IgD-negative memory B cell (primary cell): ENCODE measurements around the gene GNPDA1. TPM values are rescaled to one million over a fixed set of nuclear protein-coding genes. Genes with fewer than 3 reads are reported as not detected.

ENCODE experiments used
- H3K27ac Mint-ChIP-seq, 3 donors: one replicate each; pipeline ENCODE4 v1.8.0; 2020 to 2022; ENCODE audit warnings: mild to moderate bottlenecking in 3 of 3, mixed read lengths in 3 of 3, moderate library complexity in 1 of 3
- H3K27me3 Mint-ChIP-seq: one replicate; pipeline ENCODE4 v1.8.0; 2021; ENCODE audit warnings: mixed read lengths
- H3K36me3 Mint-ChIP-seq: one replicate; pipeline ENCODE4 v1.8.0; 2020; ENCODE audit warnings: mild to moderate bottlenecking, mixed read lengths
- H3K4me1 Mint-ChIP-seq, 3 donors: one replicate each; pipeline ENCODE4 v1.8.0; 2020 to 2022; ENCODE audit warnings: mixed read lengths in 3 of 3, mild to moderate bottlenecking in 1 of 3
- H3K4me3 Mint-ChIP-seq, 4 donors: one replicate each; pipeline ENCODE4 v1.8.0; 2020 to 2022; ENCODE audit warnings: mild to moderate bottlenecking in 4 of 4, mixed read lengths in 4 of 4, moderate library complexity in 3 of 4
- H3K9me3 Mint-ChIP-seq, 3 donors: one replicate each; pipeline ENCODE4 v1.8.0; 2020 to 2021; ENCODE audit warnings: mixed read lengths in 3 of 3, mild to moderate bottlenecking in 1 of 3
- polyA plus RNA-seq: library from polyadenylated mRNA; unstranded; fragments of 300-500 nt; fragmentation: Illumina TruSeq; gene quantifications from one replicate; pipeline ENCODE4 v1.2.3, GENCODE V29; 2021

GNPDA1 gene
- polyA plus RNA-seq, 1 donor from 2014 or later, result 15.9 TPM

DNA sequence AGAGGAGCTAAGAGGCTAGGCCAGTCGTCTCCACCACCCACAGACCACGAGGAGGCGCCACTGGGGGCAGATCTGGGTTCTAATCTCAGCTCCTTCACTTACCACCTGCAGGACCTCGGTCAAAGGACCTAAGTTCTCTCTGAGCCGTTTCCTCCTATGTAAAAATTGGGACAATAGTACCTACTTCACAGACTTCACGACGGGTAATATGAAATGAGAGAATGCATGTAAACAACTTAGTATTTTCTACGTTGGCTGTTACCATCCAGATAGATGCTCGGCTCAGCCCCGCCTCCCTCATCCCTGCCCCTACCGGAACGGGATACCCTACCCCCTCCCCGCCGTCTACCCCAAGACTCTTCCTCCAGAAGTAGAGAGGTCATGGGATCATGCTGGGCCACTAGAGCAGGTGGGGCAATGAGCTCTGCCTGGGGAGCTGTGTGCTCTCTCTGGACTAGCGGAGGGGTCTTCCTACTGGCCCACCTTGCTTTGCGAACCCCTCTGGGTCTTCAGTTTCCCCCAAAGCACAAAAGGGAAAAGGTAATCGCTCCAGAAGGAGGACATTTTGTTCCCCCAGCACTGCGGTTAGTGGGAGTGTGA, 541 bp downstream of the GNPDA1 start:
- Mint-ChIP-seq H3K4me3 (peak overlapping the region; percentile 73 to 91 (median 86)), H3K9me3 (no peaks in the 10 kb centered on the region), H3K27me3 (no peaks in the 10 kb centered on the region), H3K27ac (peak overlapping the region in 2 of 3 donors; percentile 47 to 59), H3K36me3 (peaks cover 7% of the 10 kb centered on the region), H3K4me1 (peaks cover 7 to 28% (median 16%) of the 10 kb centered on the region in 3 donors)

GRCh38 chr5:142011572-142012185, 1.1 kb downstream of the GNPDA1 start:
- H3K27ac Mint-ChIP-seq, result peak overlapping the region in 2 of 3 donors; percentile 47 to 59
- H3K36me3 Mint-ChIP-seq, result peaks cover 7% of the 10 kb centered on the region
- H3K4me3 Mint-ChIP-seq, result peak overlapping the region; percentile 73 to 91 (median 86)
- H3K9me3 Mint-ChIP-seq, result no peaks in the 10 kb centered on the region
- no peaks in the 10 kb centered on the region for H3K27me3 Mint-ChIP-seq
- peaks cover 7 to 32% (median 21%) of the 10 kb centered on the region in 3 donors for H3K4me1 Mint-ChIP-seq

GRCh38 chr5:142009886-142010285, 2.9 kb downstream of the GNPDA1 start:
- H3K4me3 Mint-ChIP-seq, result no peak overlapping the region
- no peak overlapping the region for H3K27ac Mint-ChIP-seq
- peaks cover 7% of the 10 kb centered on the region for H3K36me3 Mint-ChIP-seq
- H3K4me1 Mint-ChIP-seq, result peaks cover 3 to 20% (median 15%) of the 10 kb centered on the region in 3 donors
- no peaks in the 10 kb centered on the region for H3K27me3 Mint-ChIP-seq
- H3K9me3 Mint-ChIP-seq, result no peaks in the 10 kb centered on the region

GRCh38 chr5:142008813-142009212, 4.0 kb downstream of the GNPDA1 start:
- H3K27ac Mint-ChIP-seq, result no peak overlapping the region
- H3K4me3 Mint-ChIP-seq, result peak overlapping the region in 1 of 4 donors; percentile 25
- H3K9me3 Mint-ChIP-seq, result no peaks in the 10 kb centered on the region
- H3K27me3 Mint-ChIP-seq, result no peaks in the 10 kb centered on the region
- peaks cover 7% of the 10 kb centered on the region for H3K36me3 Mint-ChIP-seq
- peaks cover 1 to 20% (median 15%) of the 10 kb centered on the region in 3 donors for H3K4me1 Mint-ChIP-seq

- Mint-ChIP-seq H3K4me1 (peaks cover 0 to 15% (median 14%) of the 10 kb centered on the region in 3 donors), H3K4me3 (peak overlapping the region in 2 of 4 donors; percentile 8 to 46), H3K27ac (peak overlapping the region in 2 of 3 donors; percentile 1 to 38), H3K36me3 (peaks cover 7% of the 10 kb centered on the region), H3K9me3 (no peaks in the 10 kb centered on the region), H3K27me3 (no peaks in the 10 kb centered on the region)
These were observed 5.6 kb downstream of the GNPDA1 start for GRCh38 chr5:142007237-142007544.

GRCh38 chr5:142006363-142007236, 6.2 kb downstream of the GNPDA1 start:
- H3K36me3 Mint-ChIP-seq, result peaks cover 7% of the 10 kb centered on the region
- peak overlapping the region in 2 of 4 donors; percentile 8 to 33 for H3K4me3 Mint-ChIP-seq
- H3K27me3 Mint-ChIP-seq, result no peaks in the 10 kb centered on the region
- H3K4me1 Mint-ChIP-seq, result peaks cover 0 to 15% (median 10%) of the 10 kb centered on the region in 3 donors
- no peaks in the 10 kb centered on the region for H3K9me3 Mint-ChIP-seq
- peak overlapping the region; percentile 1 to 49 (median 38) for H3K27ac Mint-ChIP-seq

GRCh38 chr5:142003266-142003800, 9.5 kb downstream of the GNPDA1 start:
- H3K4me3 Mint-ChIP-seq, result no peak overlapping the region
- H3K27me3 Mint-ChIP-seq, result no peaks in the 10 kb centered on the region
- no peaks in the 10 kb centered on the region for H3K9me3 Mint-ChIP-seq
- H3K36me3 Mint-ChIP-seq, result peaks cover 7% of the 10 kb centered on the region
- peak overlapping the region in 1 of 3 donors; percentile 47 for H3K27ac Mint-ChIP-seq
- peaks cover 0 to 12% (median 10%) of the 10 kb centered on the region in 3 donors for H3K4me1 Mint-ChIP-seq

GRCh38 chr5:142000704-142001484, 11.9 kb downstream of the GNPDA1 start:
- Mint-ChIP-seq H3K36me3 (no peaks in the 10 kb centered on the region), H3K27me3 (no peaks in the 10 kb centered on the region), H3K4me1 (peaks cover 0 to 4% (median 3%) of the 10 kb centered on the region in 3 donors), H3K27ac (peak overlapping the region in 1 of 3 donors; percentile 14), H3K9me3 (no peaks in the 10 kb centered on the region), H3K4me3 (no peak overlapping the region)

DNA sequence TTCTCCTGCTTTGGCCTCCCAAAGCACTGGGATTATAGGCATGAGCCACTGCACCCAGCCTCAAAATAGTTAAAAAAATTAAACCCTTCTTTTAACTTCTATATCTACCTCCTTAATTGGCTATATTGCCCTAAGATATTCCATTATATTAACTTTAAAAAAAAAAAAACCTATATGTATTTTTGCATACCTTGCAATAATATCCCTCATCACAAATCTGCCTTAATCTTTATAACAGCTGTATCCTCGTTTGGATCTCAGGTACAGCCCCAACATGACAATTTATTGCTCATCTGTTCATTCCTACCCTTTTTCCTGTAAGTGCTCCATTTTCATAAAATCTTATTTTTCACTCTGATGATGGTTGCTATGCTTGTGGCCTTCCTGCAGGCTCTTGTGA, 12.7 kb downstream of the GNPDA1 start:
- Mint-ChIP-seq H3K4me3 (no peak overlapping the region), H3K27me3 (no peaks in the 10 kb centered on the region)

DNA sequence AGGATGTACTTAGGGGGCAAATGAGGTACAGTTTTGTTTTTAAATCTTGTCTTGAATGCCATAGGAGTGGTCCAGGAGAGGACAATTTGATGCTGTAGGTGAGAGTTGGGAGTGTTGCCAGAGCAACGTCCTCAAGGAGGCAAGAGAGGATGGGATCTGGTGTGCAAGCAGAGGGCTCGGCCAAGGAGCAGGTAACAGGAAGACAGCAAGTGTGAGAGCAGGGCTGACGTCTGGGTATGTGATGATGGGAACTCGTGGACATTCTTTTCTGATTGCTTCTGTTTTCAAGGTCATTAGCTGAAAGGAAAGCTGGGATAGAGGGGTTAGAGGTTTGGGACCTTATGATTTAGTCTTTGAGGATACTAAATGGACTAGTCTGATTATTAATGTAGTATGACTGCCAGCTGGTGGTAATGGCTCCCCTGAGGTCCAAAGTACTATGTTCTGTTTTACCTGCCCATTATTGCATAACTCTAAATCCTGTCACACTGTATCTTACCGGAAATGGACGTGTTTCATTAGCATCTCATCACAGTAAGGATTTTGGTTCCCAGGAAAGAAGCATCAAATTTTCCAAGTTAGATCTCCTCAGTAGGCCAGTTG, 15.4 kb downstream of the GNPDA1 start:
- no peaks in the 10 kb centered on the region for H3K9me3 Mint-ChIP-seq
- peaks cover under 1% of the 10 kb centered on the region for H3K36me3 Mint-ChIP-seq
- H3K27me3 Mint-ChIP-seq, result no peaks in the 10 kb centered on the region
- no peak overlapping the region for H3K4me3 Mint-ChIP-seq
- H3K27ac Mint-ChIP-seq, result no peak overlapping the region
- H3K4me1 Mint-ChIP-seq, result peaks cover 0 to 6% (median 3%) of the 10 kb centered on the region in 3 donors

More for the DNA sequence above, 12.7 kb downstream of the GNPDA1 start:
- Mint-ChIP-seq H3K4me1 (peaks cover 0 to 4% (median 3%) of the 10 kb centered on the region in 3 donors), H3K36me3 (no peaks in the 10 kb centered on the region), H3K9me3 (no peaks in the 10 kb centered on the region), H3K27ac (no peak overlapping the region)

DNA sequence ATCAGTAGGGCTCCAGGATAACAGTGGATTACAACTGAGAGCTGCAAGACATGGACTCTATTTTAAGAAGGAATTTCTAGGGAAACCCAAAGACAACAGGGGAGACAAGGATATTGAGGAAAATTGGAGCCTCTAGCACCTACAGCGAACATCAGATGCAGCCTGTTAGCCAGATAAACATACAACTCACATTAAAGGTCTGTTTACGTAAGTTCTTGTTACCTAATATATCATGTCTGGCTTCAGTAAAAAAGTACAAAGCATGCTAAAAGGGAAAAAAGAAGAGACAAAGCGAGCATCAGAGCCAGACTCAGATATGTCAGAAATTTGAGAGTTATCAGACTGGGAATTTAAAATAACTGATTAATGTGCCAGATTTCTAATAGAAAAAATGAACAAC, 17.2 kb downstream of the GNPDA1 start:
- Mint-ChIP-seq H3K27me3 (no peaks in the 10 kb centered on the region), H3K9me3 (no peaks in the 10 kb centered on the region), H3K27ac (no peak overlapping the region), H3K4me1 (peaks cover 2 to 10% (median 3%) of the 10 kb centered on the region in 3 donors), H3K4me3 (no peak overlapping the region), H3K36me3 (peaks cover 3% of the 10 kb centered on the region)

GRCh38 chr5:141994511-141995136, 18.2 kb downstream of the GNPDA1 start:
- Mint-ChIP-seq H3K27me3 (no peaks in the 10 kb centered on the region), H3K4me3 (no peak overlapping the region), H3K36me3 (peaks cover 3% of the 10 kb centered on the region), H3K4me1 (peaks cover 2 to 10% (median 3%) of the 10 kb centered on the region in 3 donors), H3K9me3 (no peaks in the 10 kb centered on the region), H3K27ac (peak overlapping the region in 1 of 3 donors; percentile 77)

DNA sequence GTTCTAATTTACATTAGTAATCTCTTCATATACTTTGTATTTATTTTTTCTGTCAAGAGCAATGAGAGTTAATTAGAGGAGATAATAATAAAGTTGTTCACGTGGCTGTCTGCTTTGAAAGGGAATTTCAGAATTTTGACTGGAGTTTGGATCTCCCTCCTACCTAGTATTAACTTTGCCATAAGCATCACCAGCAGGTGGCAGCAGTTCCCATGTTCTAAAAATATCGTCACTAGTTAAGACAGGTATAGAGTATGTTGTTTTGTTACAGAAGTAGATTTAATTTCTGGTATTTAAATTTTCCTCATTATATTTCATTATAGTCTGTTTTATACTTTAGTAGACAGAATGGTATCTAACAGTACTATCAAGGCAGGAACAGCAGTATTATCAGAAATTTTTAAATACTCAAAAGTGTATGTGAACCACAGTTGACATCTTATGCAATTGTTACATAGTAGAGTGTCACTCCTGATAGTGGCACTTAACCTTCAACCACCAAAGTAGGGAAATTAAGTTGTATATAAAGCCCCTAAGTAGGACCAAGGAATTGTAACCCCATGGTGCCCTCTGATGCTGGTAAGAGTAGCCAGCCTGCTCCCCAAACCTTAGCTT, 20.4 kb downstream of the GNPDA1 start:
- Mint-ChIP-seq H3K4me3 (no peak overlapping the region), H3K4me1 (peaks cover 2 to 10% (median 3%) of the 10 kb centered on the region in 3 donors), H3K9me3 (no peaks in the 10 kb centered on the region), H3K27me3 (no peaks in the 10 kb centered on the region), H3K27ac (no peak overlapping the region), H3K36me3 (peaks cover 3% of the 10 kb centered on the region)
